ENCODE measurements around the gene D2HGDH. TPM values are rescaled to one million over a fixed set of nuclear protein-coding genes. Genes with fewer than 3 reads are reported as not detected.
A peak's percentile ranks its signal among the peaks of the same experiment; 100 is the strongest.

The D2HGDH gene
- total and polyA plus RNA-seq, 2 of the 13 experiments (the other 11 are each of a cell fraction or from before 2014, with no cell fraction given): 19.2 to 20.3 TPM

DNA sequence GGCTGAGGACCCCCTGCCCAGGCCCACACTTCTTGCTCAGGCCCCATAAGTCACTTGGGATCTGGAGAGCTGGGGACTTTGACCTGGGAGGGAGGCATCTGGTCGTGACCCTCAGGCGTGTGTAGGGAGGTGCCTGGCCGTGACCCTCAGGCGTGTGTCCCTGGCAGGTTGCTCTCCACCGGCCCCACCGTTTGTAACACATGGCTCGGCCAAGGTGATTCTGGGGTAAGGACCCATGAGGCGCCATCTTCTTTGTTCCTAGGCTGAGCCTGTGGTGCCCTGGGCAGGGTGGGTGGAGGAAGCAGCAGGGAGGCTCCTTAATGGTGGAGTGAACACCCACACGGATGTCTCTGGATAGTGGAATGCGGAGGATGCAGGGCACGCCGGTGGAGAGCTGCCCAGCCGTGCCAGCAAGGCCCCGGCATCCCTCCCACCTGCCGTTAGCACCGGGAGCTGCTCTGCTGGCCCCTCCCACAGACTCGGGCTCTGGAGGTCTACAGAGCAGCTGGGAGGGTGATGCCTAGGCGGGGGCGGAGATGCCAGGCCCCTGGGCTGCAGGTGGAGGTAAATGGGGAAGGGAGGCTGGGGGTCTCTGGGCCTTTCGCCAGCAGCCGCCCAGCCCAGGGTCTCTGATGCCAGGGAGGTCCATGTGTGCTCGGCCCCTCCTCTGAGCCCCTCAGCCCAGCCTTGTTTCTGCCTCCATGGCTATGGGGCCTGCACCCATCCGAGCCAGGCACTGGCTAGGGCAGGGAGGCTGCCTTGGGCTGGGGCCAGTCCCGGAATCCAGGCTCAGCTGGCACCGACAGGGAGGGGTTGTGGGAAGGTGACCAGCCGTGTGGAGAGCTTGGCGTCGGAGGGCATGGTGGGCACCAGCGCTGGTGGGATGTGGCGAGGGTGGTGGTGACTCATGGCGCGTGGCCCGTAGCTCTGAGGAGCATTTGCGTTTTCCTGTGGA lies 41.1 kb downstream of the D2HGDH start (continued):
- TF ChIP-seq, protein P1, sequence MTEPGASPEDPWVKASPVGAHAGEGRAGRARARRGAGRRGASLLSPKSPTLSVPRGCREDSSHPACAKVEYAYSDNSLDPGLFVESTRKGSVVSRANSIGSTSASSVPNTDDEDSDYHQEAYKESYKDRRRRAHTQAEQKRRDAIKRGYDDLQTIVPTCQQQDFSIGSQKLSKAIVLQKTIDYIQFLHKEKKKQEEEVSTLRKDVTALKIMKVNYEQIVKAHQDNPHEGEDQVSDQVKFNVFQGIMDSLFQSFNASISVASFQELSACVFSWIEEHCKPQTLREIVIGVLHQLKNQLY (CRISPR knock-in tag; IDR thresholded peaks at IDR 0.05): peak; percentile 14; the same call in 1 of the 2 replicates
- TF ChIP-seq TBX2 (CRISPR knock-in tag; IDR thresholded peaks at IDR 0.05; ENCODE audit: borderline replicate concordance) (peak; percentile 73), ZNF251 (CRISPR knock-in tag; IDR thresholded peaks at IDR 0.05) (0 out of 2 replicates have a peak, but pooled peaks have one; percentile 37), IKZF1 (IDR thresholded peaks at IDR 0.05) (no peak), ZNF879 (CRISPR knock-in tag; IDR thresholded peaks at IDR 0.05) (0 out of 2 replicates have a peak, but pooled peaks have one; percentile 15), RFX3 (CRISPR knock-in tag; IDR thresholded peaks at IDR 0.05) (no peak), ZSCAN22 (CRISPR knock-in tag; IDR thresholded peaks at IDR 0.05) (peak; percentile 77; the same call in 1 of the 2 replicates), NONO (IDR thresholded peaks at IDR 0.05) (no peak), NONO (CRISPR knock-in tag; conservative IDR thresholded peaks at IDR 0.05) (peak; percentile 70; the same call in 1 of the 2 replicates), BCL6 (CRISPR knock-in tag; IDR thresholded peaks at IDR 0.05) (peak; percentile 47; the same call in 1 of the 2 replicates), GPN1 (CRISPR knock-in tag; IDR thresholded peaks at IDR 0.05; ENCODE audit: borderline replicate concordance) (no peak), ZNF614 (CRISPR knock-in tag; IDR thresholded peaks at IDR 0.05; ENCODE audit: borderline replicate concordance) (0 out of 2 replicates have a peak, but pooled peaks have one; percentile 10), NR2F6 (IDR thresholded peaks at IDR 0.05) (peak; percentile 81), NR2F6 (CRISPR knock-in tag; IDR thresholded peaks at IDR 0.05) (no peak; the same call in 1 of the 2 replicates), ZNF546 (CRISPR knock-in tag; conservative IDR thresholded peaks at IDR 0.05) (0 out of 2 replicates have a peak, but pooled peaks have one; percentile 68), HDAC1 (CRISPR knock-in tag; IDR thresholded peaks at IDR 0.05) (0 out of 2 replicates have a peak, but pooled peaks have one; percentile 50), POLR2AphosphoS5 (IDR thresholded peaks at IDR 0.05; ENCODE audit: low read depth, low read length) (peak; percentile 4; the same call in 1 of the 2 replicates), CHCHD3 (CRISPR knock-in tag; IDR thresholded peaks at IDR 0.05) (peak; percentile 86; the same call in 1 of the 2 replicates), SOX13 (IDR thresholded peaks at IDR 0.05) (no peak), SOX13 (CRISPR knock-in tag; conservative IDR thresholded peaks at IDR 0.05 in 1 of 2, IDR thresholded peaks at IDR 0.05 in 1 of 2) (peak in 1 of 2 experiments; percentile 39; a peak in 1 of 4 replicates), IRF2 (CRISPR knock-in tag; IDR thresholded peaks at IDR 0.05) (0 out of 2 replicates have a peak, but pooled peaks have one; percentile 19), ZNF543 (CRISPR knock-in tag; IDR thresholded peaks at IDR 0.05) (peak; percentile 14; the same call in 1 of the 2 replicates), ZNF558 (CRISPR knock-in tag; IDR thresholded peaks at IDR 0.05; ENCODE audit: borderline replicate concordance) (peak; percentile 22; the same call in 1 of the 2 replicates), ZNF564 (CRISPR knock-in tag; IDR thresholded peaks at IDR 0.05) (0 out of 2 replicates have a peak, but pooled peaks have one; percentile 48), NFE2 (CRISPR knock-in tag; IDR thresholded peaks at IDR 0.05) (no peak)
- TF ChIP-seq, protein P2, sequence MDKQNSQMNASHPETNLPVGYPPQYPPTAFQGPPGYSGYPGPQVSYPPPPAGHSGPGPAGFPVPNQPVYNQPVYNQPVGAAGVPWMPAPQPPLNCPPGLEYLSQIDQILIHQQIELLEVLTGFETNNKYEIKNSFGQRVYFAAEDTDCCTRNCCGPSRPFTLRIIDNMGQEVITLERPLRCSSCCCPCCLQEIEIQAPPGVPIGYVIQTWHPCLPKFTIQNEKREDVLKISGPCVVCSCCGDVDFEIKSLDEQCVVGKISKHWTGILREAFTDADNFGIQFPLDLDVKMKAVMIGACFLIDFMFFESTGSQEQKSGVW (CRISPR knock-in tag; IDR thresholded peaks at IDR 0.05; ENCODE audit: borderline replicate concordance): no peak
- TF ChIP-seq, protein P3, sequence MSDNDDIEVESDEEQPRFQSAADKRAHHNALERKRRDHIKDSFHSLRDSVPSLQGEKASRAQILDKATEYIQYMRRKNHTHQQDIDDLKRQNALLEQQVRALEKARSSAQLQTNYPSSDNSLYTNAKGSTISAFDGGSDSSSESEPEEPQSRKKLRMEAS (IDR thresholded peaks at IDR 0.05): peak; percentile 69; the same call in 1 of the 2 replicates
- TF ChIP-seq, protein P4, sequence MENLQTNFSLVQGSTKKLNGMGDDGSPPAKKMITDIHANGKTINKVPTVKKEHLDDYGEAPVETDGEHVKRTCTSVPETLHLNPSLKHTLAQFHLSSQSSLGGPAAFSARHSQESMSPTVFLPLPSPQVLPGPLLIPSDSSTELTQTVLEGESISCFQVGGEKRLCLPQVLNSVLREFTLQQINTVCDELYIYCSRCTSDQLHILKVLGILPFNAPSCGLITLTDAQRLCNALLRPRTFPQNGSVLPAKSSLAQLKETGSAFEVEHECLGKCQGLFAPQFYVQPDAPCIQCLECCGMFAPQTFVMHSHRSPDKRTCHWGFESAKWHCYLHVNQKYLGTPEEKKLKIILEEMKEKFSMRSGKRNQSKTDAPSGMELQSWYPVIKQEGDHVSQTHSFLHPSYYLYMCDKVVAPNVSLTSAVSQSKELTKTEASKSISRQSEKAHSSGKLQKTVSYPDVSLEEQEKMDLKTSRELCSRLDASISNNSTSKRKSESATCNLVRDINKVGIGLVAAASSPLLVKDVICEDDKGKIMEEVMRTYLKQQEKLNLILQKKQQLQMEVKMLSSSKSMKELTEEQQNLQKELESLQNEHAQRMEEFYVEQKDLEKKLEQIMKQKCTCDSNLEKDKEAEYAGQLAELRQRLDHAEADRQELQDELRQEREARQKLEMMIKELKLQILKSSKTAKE (CRISPR knock-in tag; IDR thresholded peaks at IDR 0.05; ENCODE audit: borderline replicate concordance): peak; percentile 58; the same call in 1 of the 2 replicates

Measured in HepG2 (cell line).